Skin of body (tissue), 2 donors: Measurements from ENCODE around the gene NFIA. TPM values are rescaled to one million over a fixed set of nuclear protein-coding genes. Genes with fewer than 3 reads are reported as not detected.

Experiments used
- DNase-seq: peaks from one replicate; lab custom pipeline; 2025; lab: John Stamatoyannopoulos, UW
- total RNA-seq: library from RNA; depleted of rRNA; stranded (reverse); fragments of >200 nt; gene quantifications from one replicate; pipeline ENCODE4 v1.2.3, GENCODE V29; 2014

NFIA gene
- total RNA-seq, 1 donor from 2014 or later: 47.7 TPM

DNA sequence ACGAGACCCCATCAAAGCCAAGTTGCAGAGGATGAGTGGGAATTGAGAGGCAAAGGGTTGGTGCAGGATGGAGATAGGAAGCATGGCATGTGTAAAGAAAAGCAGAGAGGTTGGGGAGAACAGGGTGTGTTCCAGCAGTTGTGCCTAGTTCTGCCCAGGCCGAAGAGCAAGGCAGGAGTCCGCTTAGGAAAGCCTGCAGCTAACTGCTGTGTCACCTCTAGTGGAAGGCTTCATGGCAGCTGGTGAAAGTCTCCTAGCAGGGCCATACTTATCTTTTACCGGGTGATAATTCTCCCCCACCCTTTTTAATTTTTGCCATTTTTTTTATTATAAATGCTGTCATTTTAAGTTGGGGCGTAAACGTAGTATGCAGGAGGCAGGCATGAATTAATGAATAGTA lies 93.6 kb downstream of the NFIA start:
- no peak for DNase-seq

DNA sequence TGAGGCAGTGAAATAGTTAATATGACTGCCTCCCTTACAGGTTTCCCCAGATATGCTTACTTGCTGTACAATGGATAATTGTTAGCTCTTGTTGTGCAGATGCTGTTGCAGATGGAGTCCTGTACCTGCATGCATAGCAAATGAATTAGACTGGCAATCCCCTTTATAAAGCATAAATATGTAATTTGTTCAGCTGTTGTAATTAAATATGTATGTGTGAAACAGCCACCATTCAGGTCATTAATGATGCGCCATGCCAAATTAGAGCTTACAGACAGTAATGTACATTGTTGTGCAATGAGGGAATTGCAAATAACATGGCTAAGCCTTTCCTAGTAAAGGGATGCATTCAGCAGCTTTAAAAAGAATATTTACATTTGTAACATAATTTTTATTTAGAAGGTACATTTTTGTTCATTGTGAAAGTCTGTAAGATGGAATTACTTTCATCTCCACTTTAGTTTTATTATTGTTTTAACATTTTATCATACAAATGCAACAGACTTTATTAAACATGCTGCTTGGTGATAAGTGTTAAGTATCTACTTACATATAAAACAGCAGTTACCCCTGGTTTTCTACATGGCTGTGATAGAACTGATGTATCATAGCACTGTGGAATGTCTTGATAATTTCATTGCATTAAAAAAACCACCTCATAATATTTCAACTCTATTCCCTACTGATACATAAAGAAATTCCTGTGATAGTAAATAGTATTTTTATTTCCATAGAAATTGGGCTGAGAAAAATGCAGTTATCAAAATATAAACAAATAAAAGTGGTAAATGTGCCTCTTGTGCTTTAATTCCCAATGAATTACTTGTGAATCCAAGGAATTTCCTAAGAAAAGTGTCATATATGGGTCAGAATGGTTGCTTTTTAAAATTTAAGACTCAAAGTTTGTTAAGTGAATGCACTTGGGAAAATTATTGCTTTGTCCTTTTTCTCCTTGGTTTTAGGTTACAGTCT lies 99.0 kb downstream of the NFIA start:
- DNase-seq: peak; percentile 50

DNA sequence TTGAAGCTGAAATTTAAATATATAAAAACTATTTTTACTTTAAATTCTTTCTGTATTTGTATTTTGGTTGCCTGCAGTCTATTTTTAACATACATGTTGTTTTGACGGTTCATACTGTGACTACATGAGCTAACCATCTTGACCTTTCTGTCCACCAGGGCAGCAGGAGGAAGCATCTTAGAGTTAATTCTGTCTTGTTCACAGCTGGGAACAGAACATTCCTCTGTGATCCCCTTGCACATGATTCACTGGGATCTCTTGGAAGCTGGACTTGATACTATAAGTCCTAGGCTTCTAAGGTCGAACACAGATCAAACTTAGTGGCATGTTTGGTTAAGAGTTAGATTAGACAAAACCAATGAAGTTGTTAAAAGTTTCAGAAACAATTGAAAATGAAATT lies 99.7 kb downstream of the NFIA start:
- DNase-seq: peak; percentile 60

DNA sequence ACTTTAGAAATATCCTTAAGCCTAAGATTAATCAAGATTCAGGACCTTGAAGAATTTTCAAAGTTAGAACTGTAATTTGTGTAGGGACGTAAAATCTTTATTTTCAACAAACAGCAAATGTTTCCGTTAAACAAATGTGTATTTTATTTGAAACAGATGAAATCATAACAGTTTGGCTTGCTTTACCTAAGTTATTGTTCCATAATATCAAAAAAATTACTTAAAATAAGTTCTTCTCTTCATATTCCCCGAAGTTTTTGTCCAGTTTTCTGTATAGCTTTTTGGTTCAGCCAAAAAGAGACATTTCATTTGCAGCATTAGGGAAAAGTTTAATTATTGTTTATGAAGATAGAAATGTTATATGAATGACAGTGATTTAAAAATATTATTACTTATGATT lies 100.1 kb downstream of the NFIA start:
- DNase-seq: peak; percentile 60

DNA sequence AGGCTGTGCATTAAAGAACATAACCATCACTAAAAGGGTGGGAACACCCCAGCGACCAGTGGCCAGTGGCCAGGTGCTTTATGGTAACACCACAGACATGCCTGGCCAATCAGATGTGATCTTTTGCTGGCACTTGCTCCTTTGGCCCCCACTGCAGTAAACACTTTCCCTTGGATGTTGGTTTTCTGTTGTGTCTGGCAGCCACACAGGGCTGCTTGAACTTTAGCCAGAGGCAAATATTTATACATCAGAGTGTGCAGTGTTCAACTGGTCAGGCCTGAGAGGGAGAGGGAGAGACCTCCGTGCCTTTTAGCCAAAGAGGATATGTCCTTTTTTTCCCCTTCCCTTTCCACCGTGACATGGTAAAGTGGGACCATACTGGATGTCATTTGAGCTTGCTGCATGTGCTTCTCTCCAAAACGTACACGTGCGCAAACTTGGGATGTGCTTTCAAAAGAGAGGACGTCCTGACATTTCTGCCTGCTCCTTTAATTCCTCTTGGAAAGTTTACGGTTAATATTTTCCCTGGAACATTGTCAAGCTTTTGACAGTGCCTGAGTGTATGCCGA lies 101.2 kb downstream of the NFIA start:
- DNase-seq: peak; percentile 92

DNA sequence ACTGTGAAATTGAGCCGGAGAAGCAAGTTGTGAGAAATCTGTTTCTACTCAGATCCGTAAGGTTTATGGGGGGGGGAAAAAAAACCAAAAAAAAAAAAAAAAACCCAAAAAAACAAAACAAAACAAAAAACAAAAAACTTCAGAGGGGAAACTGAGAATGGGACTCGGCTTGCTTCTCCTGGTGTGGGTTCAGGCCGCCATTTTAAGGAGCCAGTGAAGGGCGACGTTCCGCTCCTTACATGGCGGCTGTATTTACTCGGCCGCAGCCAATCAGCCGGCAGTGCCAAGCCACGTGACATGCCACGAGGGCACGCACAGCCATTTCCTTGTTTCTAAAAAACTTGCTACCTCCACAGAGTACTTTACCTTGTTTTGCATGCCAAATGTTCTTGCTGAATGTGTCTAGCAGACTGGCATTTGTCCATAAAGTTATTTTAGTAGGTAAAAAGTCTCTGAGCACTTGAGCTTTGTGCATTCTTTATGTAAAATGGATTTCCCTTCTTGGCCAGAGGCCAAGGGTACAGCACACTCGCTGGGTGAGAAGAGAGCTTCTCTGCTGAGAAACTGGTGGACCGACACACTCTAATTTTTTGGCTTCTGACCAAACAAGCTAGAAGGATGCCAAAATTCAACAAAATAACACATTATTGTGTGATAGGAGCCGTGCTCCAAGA lies 101.8 kb downstream of the NFIA start:
- DNase-seq: peak; percentile 95

DNA sequence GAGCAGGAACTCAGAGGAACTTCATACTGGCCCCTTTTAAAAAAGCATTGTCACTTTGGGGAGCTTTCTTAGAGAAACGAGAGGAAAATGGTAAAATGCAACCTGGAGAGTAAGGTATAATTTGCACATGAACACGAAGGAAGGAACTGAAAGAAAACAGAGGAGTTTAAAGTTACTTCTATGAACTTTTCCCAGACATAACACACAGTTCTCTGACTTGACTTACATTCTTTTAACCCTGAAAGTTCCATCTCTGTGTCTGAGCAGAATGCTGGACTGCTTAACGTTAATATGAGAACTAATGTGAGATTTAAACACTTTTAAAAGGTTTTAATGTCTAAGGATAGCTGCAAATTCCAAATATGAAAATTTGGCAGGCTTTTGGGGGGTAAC lies 102.3 kb downstream of the NFIA start:
- peak; percentile 28 for DNase-seq

DNA sequence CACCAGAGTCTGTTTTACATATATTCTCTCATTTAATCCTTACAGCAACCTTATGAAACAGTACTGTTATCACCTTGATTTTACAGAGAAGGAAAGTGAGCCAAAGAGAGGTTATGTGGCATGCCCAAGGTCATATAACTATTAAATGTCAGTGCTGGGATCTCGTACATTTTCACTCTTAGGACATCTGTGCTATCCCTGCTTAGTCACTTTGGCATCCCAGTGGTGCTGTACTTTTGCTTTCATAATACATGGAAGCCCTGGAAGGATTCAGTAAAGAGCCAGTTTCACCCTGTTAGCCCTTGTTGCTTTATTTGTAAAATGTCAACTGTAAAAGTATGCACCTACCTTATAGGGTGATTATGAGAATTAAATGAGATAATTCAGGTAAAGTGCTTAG lies 104.4 kb downstream of the NFIA start:
- DNase-seq: no peak

DNA sequence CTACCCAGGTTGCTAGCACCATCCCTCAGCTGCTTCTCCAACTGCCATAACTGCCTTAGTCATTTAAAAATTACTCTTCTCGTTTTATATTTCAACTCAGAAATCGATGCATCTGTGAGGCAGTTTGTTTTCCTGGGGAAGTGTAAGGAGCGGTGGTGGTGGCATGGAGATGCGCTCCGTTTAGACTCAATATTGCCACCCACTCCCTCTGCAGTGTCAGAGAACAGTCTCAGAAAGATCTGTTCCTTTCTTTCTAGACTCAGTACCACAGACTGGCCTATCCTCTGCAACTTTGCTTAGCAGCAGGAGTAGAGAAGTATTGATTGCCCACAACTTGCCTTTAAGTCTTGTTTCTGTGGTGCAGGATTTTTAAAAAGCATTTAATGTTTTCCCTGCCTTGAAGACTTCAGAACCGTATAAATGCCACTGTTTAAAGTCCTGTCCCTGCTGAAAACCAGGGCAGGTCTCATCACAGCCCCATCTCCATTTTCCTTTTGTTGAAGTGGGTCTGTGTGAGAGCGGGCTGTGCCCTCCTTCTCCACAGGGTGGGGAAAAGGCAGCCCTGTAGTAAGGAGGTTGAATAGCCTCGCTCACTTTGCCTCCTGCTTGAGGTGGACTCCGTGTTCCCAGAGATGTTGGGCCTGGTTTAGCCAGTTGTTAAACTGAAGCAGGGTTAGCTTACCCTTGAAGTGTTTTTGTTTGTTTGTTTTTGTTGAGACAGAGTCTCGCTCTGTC lies 105.2 kb downstream of the NFIA start:
- no peak for DNase-seq

DNA sequence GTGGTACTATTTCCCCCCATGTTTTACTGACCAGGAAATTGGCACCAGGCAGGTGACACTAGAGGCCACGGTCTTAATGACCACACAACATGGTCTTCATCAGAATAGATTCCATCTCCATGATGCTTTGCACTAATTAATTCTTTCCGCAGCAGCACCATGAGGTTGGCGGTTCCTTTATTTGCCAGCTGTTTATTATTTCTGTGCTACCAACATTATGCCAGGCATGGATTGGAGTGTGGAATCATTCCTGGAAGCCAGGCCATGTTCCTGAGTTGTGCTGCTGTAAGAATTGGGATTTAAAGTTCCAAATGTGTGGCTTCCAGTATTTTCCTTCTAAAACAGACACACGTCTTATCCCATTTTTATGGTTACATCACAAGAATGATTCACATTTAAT lies 107.8 kb downstream of the NFIA start:
- DNase-seq: no peak

DNA sequence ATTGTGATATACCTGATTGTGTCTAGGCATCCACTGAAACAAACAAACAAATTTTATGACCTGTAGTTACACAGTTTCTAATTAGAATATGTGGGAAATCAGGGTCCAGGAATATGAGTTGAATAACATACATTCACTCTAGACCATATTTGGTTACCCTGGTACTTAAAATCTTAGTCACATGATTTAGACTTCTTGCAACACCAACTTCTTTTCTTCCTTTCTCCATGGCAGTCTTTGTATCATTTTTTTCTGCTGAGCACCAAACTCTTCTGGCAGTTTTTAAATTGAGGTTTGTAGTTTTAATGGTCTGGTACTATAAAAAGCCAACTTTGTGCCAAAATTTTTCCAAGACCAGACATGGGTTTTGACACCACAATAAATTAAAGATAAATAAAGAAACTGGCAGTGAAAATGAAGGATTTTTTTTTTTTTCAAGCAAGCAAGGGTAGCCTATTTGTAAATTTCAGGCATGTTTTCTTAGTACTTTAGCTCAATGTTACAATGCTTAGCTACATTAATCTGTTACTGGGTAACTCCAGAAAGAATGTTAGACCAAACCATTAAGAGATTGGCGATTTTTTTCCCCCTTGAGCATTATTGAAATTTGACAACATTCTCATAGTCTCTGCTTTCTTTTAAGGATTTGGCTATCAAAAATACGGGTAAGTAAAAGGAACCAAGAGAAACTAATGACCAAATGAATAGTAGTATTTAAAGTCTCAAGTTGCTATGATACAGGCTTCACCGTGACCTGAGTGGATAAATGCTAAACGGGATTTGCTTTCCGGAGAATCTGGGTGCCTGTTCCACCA lies 108.5 kb downstream of the NFIA start:
- DNase-seq: no peak

DNA sequence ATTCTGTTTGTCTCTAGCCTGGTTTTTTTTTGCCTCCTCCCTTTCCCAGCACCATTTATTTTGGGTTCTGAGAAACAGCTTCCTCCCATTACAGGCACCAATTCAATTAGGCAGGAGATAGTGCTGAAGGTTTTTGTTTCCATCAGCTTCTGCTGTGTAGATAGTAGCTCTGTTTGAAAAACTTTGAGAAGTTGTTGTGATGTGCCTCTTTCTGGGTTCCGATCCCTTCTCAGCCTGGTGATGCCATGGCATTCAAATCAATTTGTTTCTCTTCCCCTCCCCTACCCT lies 109.0 kb downstream of the NFIA start:
- no peak for DNase-seq

DNA sequence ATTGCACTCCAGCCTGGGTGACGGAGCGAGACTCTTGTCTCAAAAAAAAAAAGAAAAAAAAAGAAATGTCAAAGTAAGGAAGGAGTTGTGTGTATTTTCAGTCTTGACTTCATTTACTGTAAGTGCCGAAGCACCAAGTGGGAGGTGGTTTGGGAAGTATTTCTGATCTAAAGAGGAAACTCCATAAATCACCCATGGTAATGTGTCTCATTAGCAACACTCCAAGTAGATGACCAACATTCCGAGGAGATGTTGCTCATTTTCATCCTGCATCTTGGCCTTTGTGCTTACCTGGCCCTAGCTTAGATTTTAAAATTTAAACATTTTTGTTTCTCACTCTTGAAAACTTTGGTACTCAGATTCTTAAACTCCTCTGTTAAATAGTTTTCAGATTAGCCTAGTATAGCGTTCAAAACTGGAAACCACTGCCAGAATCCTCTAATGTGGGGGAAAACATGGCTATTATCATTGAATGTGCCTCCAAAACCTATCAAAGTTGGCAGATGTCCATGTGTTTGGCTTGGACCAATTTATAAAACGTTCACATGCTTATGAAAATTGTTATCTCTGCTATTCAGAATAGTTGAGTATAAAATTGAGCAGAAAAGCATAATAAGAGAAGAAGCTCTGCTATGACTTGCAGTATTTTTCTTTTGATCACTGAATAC lies 110.4 kb downstream of the NFIA start:
- DNase-seq: peak; percentile 57

DNA sequence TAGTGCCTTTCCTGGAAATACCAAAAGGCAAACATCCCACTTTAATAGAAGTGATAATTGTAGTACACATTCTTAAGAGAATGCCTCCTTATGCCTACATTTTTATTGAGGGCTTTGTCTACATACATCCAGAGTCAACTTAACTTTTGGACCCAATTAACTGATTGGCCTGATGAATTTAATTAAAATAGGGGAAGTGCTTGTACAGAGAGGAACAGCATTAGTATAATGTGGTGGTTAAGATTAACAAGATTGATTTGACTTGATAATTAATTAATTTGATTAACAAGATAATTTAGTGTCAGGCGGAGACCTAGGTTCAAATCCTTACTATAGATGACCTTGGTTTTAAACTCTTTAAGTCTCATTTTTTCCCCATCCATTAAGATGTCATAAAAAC lies 111.4 kb downstream of the NFIA start:
- no peak for DNase-seq

DNA sequence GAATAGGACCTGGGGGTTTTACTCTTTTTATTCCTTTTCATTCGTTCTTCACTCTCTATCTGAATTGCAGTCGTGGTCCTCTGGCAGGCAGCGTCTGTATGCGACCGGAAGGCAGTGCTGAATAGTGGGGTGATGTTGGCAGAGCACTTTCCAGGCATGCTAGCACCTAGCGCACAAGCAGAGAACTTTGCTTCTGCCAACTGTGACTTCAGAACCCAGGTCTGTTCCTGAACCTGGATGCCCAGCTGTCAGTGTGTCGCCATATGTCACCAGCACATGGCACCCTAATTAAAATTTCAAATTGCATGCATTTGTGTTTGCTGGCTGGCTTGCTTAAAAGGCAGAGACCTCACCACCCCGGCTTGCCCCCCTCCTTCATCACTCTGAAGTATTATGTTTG lies 116.2 kb downstream of the NFIA start:
- no peak for DNase-seq

DNA sequence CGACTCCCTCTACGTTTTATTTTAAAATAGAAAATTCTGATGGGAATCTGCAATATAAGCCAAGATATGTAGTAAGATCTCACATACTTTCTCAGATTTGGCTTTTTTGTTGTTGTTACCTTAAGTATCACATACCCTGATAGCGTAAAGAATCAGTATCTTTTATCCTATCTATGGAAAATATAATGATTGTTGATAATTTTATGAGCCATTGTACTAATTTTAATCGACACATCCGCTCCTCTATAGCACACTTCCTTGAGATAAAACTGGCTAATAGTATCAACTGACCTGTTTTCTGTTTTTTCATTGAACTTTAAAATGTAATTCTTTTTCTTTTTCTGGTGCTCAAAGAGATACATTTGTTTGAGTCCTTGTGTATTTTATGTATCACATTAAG lies 118.7 kb downstream of the NFIA start:
- no peak for DNase-seq

DNA sequence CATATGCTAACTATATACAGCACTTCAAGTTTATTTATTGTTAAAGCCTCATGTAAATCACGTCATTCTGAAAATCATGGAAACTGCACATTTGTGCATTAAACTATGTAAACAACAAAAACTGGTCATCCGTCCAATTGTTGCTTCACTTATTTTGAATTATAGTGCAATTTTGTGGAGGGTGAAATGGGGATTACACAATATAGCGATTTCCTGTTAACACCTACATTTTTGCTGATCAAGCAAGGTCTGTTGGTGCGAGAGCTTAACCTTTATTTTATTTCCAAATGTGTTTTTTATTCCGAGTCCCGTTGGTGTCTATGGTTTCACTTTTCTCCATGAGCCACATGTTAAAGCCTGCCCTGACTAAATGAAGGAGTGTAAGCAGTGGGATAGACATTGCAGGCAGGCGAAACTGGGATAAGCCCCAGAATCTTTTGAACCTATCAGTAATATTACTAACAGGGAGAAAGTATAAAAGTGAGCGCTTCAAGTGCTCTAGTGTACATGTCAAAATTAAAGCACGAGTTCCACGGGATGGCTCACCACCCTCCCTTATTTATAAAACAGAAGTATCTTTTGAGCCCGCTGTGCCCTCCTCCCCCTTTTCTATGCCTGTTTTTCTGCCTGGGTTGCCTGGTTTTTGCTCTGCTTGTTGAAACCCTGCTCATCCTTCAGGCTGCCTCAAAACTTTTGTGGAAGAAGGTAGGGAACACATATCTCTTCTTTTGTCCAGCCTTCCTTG lies 120.7 kb downstream of the NFIA start:
- DNase-seq: peak; percentile 92

DNA sequence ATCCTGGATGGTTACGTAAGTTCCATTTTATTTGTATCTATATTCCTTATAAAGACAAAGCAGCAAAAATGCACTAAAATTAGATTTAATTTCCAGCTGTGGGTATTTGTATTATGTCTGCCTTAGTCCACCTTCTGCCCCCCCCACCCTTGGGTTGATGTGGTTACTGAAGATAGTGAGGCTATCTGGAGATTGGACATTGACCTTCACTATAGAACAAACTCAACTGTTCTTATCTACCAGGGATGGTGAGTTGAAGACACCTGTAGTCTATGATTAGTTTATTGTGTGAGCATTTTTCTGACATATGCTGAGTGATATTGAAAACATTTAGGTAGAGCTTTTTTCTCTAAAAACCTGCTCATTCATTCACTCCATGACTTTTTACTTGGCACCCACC lies 122.2 kb downstream of the NFIA start:
- DNase-seq: no peak

DNA sequence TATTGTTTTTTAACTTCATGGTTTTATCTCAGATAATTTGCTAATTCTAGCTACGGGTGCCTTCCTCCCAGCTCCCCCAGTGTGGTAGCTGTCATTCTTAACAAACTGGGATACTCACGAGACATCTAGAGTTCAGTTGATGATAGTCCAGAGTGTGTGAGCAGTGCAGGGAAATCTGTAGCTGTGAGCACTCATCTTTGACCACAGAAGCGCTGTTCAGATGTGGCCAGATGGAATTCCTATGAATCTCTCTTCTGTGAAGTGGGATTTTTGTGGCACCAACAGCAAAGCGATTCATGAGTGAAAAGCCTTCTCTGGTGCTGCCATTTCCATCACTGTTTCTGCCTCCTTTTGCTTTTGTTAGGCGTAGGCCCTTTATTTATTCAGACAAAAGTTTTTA lies 125.1 kb downstream of the NFIA start:
- DNase-seq: no peak

DNA sequence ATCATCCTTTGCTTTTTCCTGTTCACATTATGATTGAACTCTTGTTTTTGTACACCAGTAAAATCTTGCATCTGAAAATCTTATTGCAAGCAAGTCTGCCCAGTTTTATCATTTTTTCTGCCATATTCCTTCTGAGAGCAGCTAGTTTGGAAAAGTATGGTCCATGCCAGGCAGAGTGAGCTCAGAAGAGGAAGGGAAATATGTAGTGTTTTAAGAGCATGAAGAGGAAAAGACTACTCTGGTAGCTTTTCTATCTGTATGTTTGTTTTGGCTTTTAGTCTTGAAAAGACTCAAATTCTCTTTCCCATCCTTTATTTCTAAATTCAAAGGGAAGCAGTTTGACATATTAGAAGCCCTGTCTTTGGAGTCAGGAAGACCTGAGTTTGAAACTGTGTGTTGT lies 125.8 kb downstream of the NFIA start:
- DNase-seq: no peak
